CD4-positive, alpha-beta T cell treated with Interleukin-12 subunit alpha and Interleukin-12 subunit beta, for 1 hour (primary cell): ENCODE results near the gene DHDH.
A peak's percentile ranks its signal among the peaks of the same experiment; 100 is the strongest.

ENCODE experiments used
- DNase-seq: peaks from one replicate; pipeline ENCODE4 v3.0.0-alpha.2; 2020

Gene DHDH

GRCh38 chr19:48993175-48994034 is 59.9 kb downstream of the DHDH start, which contains the start of the genes GYS1 and RUVBL2:
GYS1 (minus strand) TSS chr19:48993309; CDS start chr19:48993112, 197 bp downstream.
RUVBL2 (plus strand) TSS chr19:48993887; CDS start chr19:48993912, 25 bp downstream.
- DNase-seq = peak; percentile 99

DNA sequence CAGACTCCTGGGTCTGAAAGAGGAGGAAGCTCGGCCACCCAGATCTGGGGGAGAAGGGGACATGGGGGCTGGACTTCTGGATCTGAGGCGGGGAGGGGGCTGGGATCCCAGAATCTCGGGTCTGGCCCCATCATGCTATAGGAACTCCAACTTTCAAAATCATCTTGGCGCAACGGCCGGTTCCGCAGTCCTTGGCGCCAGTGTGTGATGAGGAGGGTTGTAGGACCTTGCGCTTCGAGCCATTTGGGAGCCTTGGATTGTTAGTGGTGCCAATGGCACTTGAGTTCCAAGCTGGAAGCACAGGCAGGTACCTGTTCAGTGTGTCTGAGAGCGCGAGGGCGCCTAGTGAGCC is 60.5 kb downstream of the DHDH start:
- no peak for DNase-seq
